BLaER1 (cell line): ENCODE data around the gene PLK2.

ENCODE experiments used
- H3K27ac ChIP-seq: shearing (Covaris generic); formaldehyde crosslinking; 2 replicates; pipeline ENCODE4 v1.8.1; 2022
- H3K27me3 ChIP-seq: shearing (Covaris generic); formaldehyde crosslinking; 2 replicates; pipeline ENCODE4 v1.8.1; 2022
- H3K36me3 ChIP-seq: shearing (Covaris generic); formaldehyde crosslinking; 2 replicates; pipeline ENCODE4 v1.8.1; 2022
- H3K4me1 ChIP-seq: shearing (Covaris generic); formaldehyde crosslinking; 2 replicates; pipeline ENCODE4 v1.8.1; 2022
- H3K4me2 ChIP-seq: shearing (Covaris generic); formaldehyde crosslinking; 2 replicates; pipeline ENCODE4 v1.8.1; 2022
- H3K4me3 ChIP-seq: shearing (Covaris generic); formaldehyde crosslinking; 2 replicates; pipeline ENCODE4 v1.8.1; 2022
- H3K9ac ChIP-seq: shearing (Covaris generic); formaldehyde crosslinking; 2 replicates; pipeline ENCODE4 v1.8.1; 2022
- H3K9me3 ChIP-seq: shearing (Covaris generic); formaldehyde crosslinking; 2 replicates; pipeline ENCODE4 v1.8.1; 2022
- H4K20me1 ChIP-seq: shearing (Covaris generic); formaldehyde crosslinking; 2 replicates; pipeline ENCODE4 v1.8.1; 2022
- Cebpa-rat ChIP-seq: shearing (Covaris generic); IDR thresholded peaks from 2 replicates; pipeline ENCODE4 v1.8.1; 2022

Gene PLK2

DNA sequence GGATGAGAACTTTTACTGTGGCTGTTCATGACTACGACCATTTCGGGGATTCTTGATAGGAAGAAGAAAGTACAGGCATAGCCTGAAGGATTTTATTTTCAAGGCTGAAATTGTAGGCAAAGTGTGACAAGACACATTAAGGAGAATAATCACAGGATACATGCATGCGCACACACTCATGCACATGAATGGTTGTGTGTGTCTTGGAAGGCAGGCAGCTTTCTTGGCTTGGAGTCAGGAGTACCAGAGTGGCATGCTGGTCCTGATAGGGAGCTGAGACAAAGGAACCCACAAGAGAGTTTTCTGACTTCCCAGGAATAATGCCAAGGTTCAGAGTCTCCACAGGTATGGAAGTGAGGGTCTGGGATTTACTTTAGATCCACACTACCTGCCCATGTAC lies 22.2 kb downstream of the PLK2 start:
- no peak for TF ChIP-seq Cebpa-rat
- Histone ChIP-seq H4K20me1 (no peaks in the 10 kb centered on the region), H3K9ac (no peak overlapping the region), H3K27ac (no peak overlapping the region), H3K4me1 (no peaks in the 10 kb centered on the region), H3K36me3 (no peaks in the 10 kb centered on the region), H3K4me3 (no peak overlapping the region), H3K9me3 (no peaks in the 10 kb centered on the region), H3K4me2 (no peak overlapping the region), H3K27me3 (no peaks in the 10 kb centered on the region)

GRCh38 chr5:58431832-58432231 lies 28.1 kb downstream of the PLK2 start:
- no peak overlapping the region for H3K4me2 ChIP-seq
- no peaks in the 10 kb centered on the region for H3K27me3 ChIP-seq
- no peak overlapping the region for H3K27ac ChIP-seq
- no peaks in the 10 kb centered on the region for H3K36me3 ChIP-seq
- H4K20me1 ChIP-seq = no peaks in the 10 kb centered on the region
- no peak overlapping the region for H3K4me3 ChIP-seq
- no peak overlapping the region for H3K9ac ChIP-seq
- TF ChIP-seq Cebpa-rat = no peak
- no peaks in the 10 kb centered on the region for H3K9me3 ChIP-seq
- H3K4me1 ChIP-seq = no peaks in the 10 kb centered on the region

GRCh38 chr5:58412932-58413331 lies 47.0 kb downstream of the PLK2 start:
- H3K36me3 ChIP-seq = no peaks in the 10 kb centered on the region
- no peak overlapping the region for H3K9ac ChIP-seq
- no peak overlapping the region for H3K27ac ChIP-seq
- H3K4me3 ChIP-seq = no peak overlapping the region
- H3K4me2 ChIP-seq = no peak overlapping the region
- H3K4me1 ChIP-seq = no peaks in the 10 kb centered on the region
- no peaks in the 10 kb centered on the region for H4K20me1 ChIP-seq
- H3K27me3 ChIP-seq = no peaks in the 10 kb centered on the region
- TF ChIP-seq Cebpa-rat = no peak
- H3K9me3 ChIP-seq = no peaks in the 10 kb centered on the region

DNA sequence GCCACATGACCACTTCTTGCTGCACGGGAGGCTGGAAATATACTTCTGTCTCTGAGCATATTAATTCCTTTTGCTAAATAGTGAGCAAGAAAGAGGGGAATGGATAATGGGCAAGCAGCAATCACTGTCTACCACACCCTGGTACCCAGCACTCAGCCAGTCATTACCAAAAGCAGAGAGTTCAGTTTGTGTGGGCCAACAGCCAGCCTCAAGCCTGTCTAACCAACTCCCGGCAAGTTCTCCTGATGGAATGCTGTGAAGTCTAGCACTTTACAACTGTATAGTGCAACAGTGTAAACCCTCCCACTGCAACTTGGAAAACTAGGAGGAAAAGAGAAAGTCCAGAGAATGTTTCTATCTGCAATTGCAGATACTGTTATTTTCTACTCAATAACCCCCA lies 47.8 kb downstream of the PLK2 start:
- Histone ChIP-seq H3K27me3 (no peaks in the 10 kb centered on the region), H3K4me3 (no peak overlapping the region), H3K27ac (no peak overlapping the region), H3K9ac (no peak overlapping the region), H4K20me1 (no peaks in the 10 kb centered on the region), H3K36me3 (no peaks in the 10 kb centered on the region), H3K4me2 (no peak overlapping the region), H3K4me1 (no peaks in the 10 kb centered on the region), H3K9me3 (no peaks in the 10 kb centered on the region)
- TF ChIP-seq Cebpa-rat = no peak

GRCh38 chr5:58411372-58411771 lies 48.5 kb downstream of the PLK2 start:
- TF ChIP-seq Cebpa-rat = no peak
- H3K9ac ChIP-seq = no peak overlapping the region

DNA sequence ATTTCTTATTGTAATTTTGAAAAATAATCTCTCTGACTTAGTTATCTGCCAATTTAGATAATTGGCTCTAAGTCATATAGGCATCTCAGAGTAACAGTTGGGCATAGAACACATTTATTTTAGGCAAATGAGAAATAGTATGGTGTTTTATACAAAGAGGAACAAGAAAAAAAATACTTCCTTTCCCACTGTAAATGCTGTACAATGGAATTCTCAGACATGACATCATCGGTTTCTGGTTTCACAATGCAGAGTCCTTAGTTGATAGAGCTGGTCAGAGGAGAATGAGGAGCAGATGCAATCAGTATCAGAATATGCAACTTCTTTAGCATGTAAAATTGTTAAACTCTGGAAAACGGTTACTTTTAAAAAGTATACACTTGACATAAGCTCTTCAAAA lies 49.4 kb downstream of the PLK2 start:
- H3K9ac ChIP-seq = no peak overlapping the region
- H3K4me3 ChIP-seq = no peak overlapping the region
- no peaks in the 10 kb centered on the region for H3K9me3 ChIP-seq
- no peaks in the 10 kb centered on the region for H3K4me1 ChIP-seq
- no peaks in the 10 kb centered on the region for H4K20me1 ChIP-seq
- H3K36me3 ChIP-seq = no peaks in the 10 kb centered on the region
- no peak overlapping the region for H3K27ac ChIP-seq
- H3K27me3 ChIP-seq = no peaks in the 10 kb centered on the region
- no peak for TF ChIP-seq Cebpa-rat
- H3K4me2 ChIP-seq = no peak overlapping the region

More at GRCh38 chr5:58411372-58411771, 48.5 kb downstream of the PLK2 start:
- H3K4me3 ChIP-seq = no peak overlapping the region
- H3K4me1 ChIP-seq = no peaks in the 10 kb centered on the region
- H3K27me3 ChIP-seq = no peaks in the 10 kb centered on the region
- H3K36me3 ChIP-seq = no peaks in the 10 kb centered on the region
- H3K4me2 ChIP-seq = no peak overlapping the region
- no peak overlapping the region for H3K27ac ChIP-seq
- H3K9me3 ChIP-seq = no peaks in the 10 kb centered on the region
- H4K20me1 ChIP-seq = no peaks in the 10 kb centered on the region

GRCh38 chr5:58407042-58407719 lies 52.7 kb downstream of the PLK2 start:
- no peak for TF ChIP-seq Cebpa-rat
- H3K9me3 ChIP-seq = no peaks in the 10 kb centered on the region
- H3K9ac ChIP-seq = no peak overlapping the region
- no peaks in the 10 kb centered on the region for H3K4me1 ChIP-seq
- H3K27ac ChIP-seq = no peak overlapping the region
- no peaks in the 10 kb centered on the region for H3K36me3 ChIP-seq
- no peak overlapping the region for H3K4me2 ChIP-seq
- H3K27me3 ChIP-seq = no peaks in the 10 kb centered on the region
- H4K20me1 ChIP-seq = no peaks in the 10 kb centered on the region
- H3K4me3 ChIP-seq = no peak overlapping the region

GRCh38 chr5:58406394-58406793 lies 53.5 kb downstream of the PLK2 start:
- no peaks in the 10 kb centered on the region for H3K4me1 ChIP-seq
- no peak overlapping the region for H3K27ac ChIP-seq
- H3K4me3 ChIP-seq = no peak overlapping the region
- no peaks in the 10 kb centered on the region for H3K36me3 ChIP-seq
- H3K4me2 ChIP-seq = no peak overlapping the region
- H3K27me3 ChIP-seq = no peaks in the 10 kb centered on the region
- no peak overlapping the region for H3K9ac ChIP-seq
- H3K9me3 ChIP-seq = no peaks in the 10 kb centered on the region
- H4K20me1 ChIP-seq = no peaks in the 10 kb centered on the region
- no peak for TF ChIP-seq Cebpa-rat

DNA sequence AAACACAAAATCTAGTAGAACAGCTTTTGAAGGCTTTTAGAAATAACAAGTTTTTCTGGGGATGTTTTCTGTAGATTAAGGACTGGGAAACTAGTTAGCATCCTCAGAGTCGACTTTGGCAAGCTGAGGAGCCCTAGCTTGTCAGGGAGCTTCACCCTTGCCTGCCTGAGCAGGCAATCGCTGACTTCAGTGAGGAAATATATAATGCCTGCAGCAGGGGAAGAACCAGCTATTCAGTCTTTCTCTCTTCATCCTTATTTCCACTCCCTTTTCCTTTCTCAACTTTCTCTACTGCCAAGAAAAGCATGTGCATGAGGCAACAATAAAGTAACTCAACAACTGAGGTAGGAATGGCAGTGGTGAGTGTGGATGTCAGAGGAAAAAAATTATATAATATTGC lies 54.7 kb downstream of the PLK2 start:
- Histone ChIP-seq H3K36me3 (no peaks in the 10 kb centered on the region), H3K9ac (no peak overlapping the region), H3K27ac (no peak overlapping the region), H3K4me1 (no peaks in the 10 kb centered on the region), H3K27me3 (no peaks in the 10 kb centered on the region), H3K4me2 (no peak overlapping the region), H3K4me3 (no peak overlapping the region), H3K9me3 (no peaks in the 10 kb centered on the region), H4K20me1 (no peaks in the 10 kb centered on the region)
- TF ChIP-seq Cebpa-rat = no peak

GRCh38 chr5:58404734-58405133 lies 55.2 kb downstream of the PLK2 start:
- no peaks in the 10 kb centered on the region for H4K20me1 ChIP-seq
- H3K27me3 ChIP-seq = no peaks in the 10 kb centered on the region
- no peak for TF ChIP-seq Cebpa-rat
- no peak overlapping the region for H3K9ac ChIP-seq
- H3K9me3 ChIP-seq = no peaks in the 10 kb centered on the region
- no peaks in the 10 kb centered on the region for H3K36me3 ChIP-seq
- H3K4me2 ChIP-seq = no peak overlapping the region
- H3K4me1 ChIP-seq = no peaks in the 10 kb centered on the region
- H3K27ac ChIP-seq = no peak overlapping the region
- no peak overlapping the region for H3K4me3 ChIP-seq
